Measurements from ENCODE around the gene YEATS2.

DNA sequence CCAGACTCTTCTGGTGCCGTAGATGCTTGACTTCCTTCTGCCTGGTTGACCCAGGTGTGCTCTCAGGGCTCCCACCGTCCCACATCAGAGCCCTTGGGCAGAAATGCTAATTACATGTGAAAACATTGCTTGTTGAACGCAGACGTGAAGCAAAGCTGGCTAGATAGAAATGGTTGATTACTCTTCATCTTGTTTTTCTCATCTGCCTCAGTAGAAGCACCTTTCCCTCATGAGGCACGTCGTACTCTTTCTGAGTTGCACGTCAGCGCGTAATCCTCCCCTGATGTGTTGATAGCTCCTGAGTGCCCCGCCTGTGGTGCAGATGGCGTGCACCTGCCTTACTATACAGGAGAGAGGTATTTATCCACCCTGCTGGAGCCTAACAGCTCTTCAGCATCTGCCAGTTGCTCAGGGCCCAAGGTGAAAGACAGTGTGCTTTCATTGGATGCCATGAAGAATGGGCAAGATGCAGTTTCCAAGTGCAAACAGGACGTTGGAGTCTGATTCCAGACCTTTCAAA, 109.7 kb downstream of the YEATS2 start:
- TF ChIP-seq, protein P1, sequence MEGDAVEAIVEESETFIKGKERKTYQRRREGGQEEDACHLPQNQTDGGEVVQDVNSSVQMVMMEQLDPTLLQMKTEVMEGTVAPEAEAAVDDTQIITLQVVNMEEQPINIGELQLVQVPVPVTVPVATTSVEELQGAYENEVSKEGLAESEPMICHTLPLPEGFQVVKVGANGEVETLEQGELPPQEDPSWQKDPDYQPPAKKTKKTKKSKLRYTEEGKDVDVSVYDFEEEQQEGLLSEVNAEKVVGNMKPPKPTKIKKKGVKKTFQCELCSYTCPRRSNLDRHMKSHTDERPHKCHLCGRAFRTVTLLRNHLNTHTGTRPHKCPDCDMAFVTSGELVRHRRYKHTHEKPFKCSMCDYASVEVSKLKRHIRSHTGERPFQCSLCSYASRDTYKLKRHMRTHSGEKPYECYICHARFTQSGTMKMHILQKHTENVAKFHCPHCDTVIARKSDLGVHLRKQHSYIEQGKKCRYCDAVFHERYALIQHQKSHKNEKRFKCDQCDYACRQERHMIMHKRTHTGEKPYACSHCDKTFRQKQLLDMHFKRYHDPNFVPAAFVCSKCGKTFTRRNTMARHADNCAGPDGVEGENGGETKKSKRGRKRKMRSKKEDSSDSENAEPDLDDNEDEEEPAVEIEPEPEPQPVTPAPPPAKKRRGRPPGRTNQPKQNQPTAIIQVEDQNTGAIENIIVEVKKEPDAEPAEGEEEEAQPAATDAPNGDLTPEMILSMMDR (conservative IDR thresholded peaks at IDR 0.05; ENCODE audit: low read depth, low read length), result no peak
- TF ChIP-seq EZH2phosphoT487 (IDR thresholded peaks at IDR 0.05; ENCODE audit: borderline replicate concordance, low read length) (no peak), EZH2 (IDR thresholded peaks at IDR 0.05; ENCODE audit: low read length, unreplicated experiment) (no peak)

All from PC-3 (cell line).